ENCODE results near the gene DCDC2C. TPM values are rescaled to one million over a fixed set of nuclear protein-coding genes. Genes with fewer than 3 reads are reported as not detected.

DCDC2C gene
- total and polyA plus RNA-seq, 2 of the 4 experiments (the other 2 are of a cell fraction) = not detected

GRCh38 chr2:3793249-3793648 lies 89.9 kb downstream of the DCDC2C start:
- CTCF ChIA-PET = no interaction called here
- Histone ChIP-seq H3K79me1 (ENCODE audit: low read depth in 1 of 2, low read length in 2 of 2) (no peaks in the 10 kb centered on the region), H3K9me3 (ENCODE audit: control insufficient read depth, insufficient read depth, low read length) (0 out of 2 replicates have a peak, but pooled peaks cover 2% of the 10 kb centered on the region), H3K14ac (replicated peaks; ENCODE audit: low read depth, low read length) (no peak overlapping the region), H4K20me1 (ENCODE audit: insufficient read depth, low read length) (no peaks in the 10 kb centered on the region), H3K4me3 (ENCODE audit: insufficient read depth, low read depth, low read length) (no peak overlapping the region), H2BK5ac (ENCODE audit: low read depth, low read length, poor library complexity, severe bottlenecking) (no peak overlapping the region), H4K5ac (ENCODE audit: low read depth, low read length) (no peak overlapping the region), H3K27me3 (ENCODE audit: control insufficient read depth, insufficient read depth, low read length) (no peaks in the 10 kb centered on the region), H3K4me2 (ENCODE audit: low read depth, low read length) (no peak overlapping the region), H2AK9ac (replicated peaks; ENCODE audit: low read depth, low read length, poor library complexity) (no peak overlapping the region), H3K23ac (ENCODE audit: low read depth, low read length) (no peak overlapping the region), H3K4me1 (ENCODE audit: control insufficient read depth, insufficient read depth, low read length) (no peaks in the 10 kb centered on the region), H2AK5ac (ENCODE audit: low read depth, low read length) (no peak overlapping the region), H3K9ac (ENCODE audit: low read depth, low read length) (no peak overlapping the region), H3K9me1 (ENCODE audit: insufficient read depth, low read length) (no peaks in the 10 kb centered on the region), H2AFZ (replicated peaks; ENCODE audit: low read length, poor library complexity) (no peak overlapping the region), H3K18ac (ENCODE audit: low read depth, low read length) (no peak overlapping the region), H3K4ac (ENCODE audit: low read depth, low read length) (no peak overlapping the region), H3K56ac (ENCODE audit: extremely low read depth, insufficient read depth, low read length) (no peak overlapping the region), H4K8ac (ENCODE audit: low read depth in 2 of 2, low read length in 2 of 2) (no peak overlapping the region), H3K36me3 (ENCODE audit: control insufficient read depth, insufficient read depth, low read length) (no peaks in the 10 kb centered on the region), H2BK15ac (ENCODE audit: low read depth, low read length) (no peak overlapping the region), H2BK120ac (ENCODE audit: low read depth, low read length) (no peak overlapping the region), H2BK20ac (ENCODE audit: low read depth, low read length) (no peak overlapping the region), H4K91ac (ENCODE audit: insufficient read depth, low read depth, low read length) (no peak overlapping the region), H3K27ac (ENCODE audit: insufficient read depth, low read length) (no peak overlapping the region)
- TF ChIP-seq CHD1 (IDR thresholded peaks at IDR 0.05; ENCODE audit: low read depth, low read length) (no peak), USF2 (IDR thresholded peaks at IDR 0.05; ENCODE audit: low read depth, low read length) (no peak), CTCF (conservative IDR thresholded peaks at IDR 0.05; ENCODE audit: low read depth, low read length) (no peak), POLR2A (IDR thresholded peaks at IDR 0.05; ENCODE audit: low read depth, low read length) (no peak), RFX5 (IDR thresholded peaks at IDR 0.05; ENCODE audit: low read depth, low read length) (no peak), MAZ (IDR thresholded peaks at IDR 0.05; ENCODE audit: borderline replicate concordance, low read depth, low read length) (no peak), RAD21 (IDR thresholded peaks at IDR 0.05; ENCODE audit: low read length) (no peak), FOS (IDR thresholded peaks at IDR 0.05; ENCODE audit: low read depth, low read length) (no peak), CEBPB (IDR thresholded peaks at IDR 0.05; ENCODE audit: low read depth, low read length) (no peak), NFE2L2 (IDR thresholded peaks at IDR 0.05; ENCODE audit: low read depth, low read length) (no peak), RCOR1 (IDR thresholded peaks at IDR 0.05; ENCODE audit: insufficient replicate concordance, low read length) (no peak), ELK1 (IDR thresholded peaks at IDR 0.05; ENCODE audit: borderline replicate concordance, low read depth, low read length) (no peak)
- no peak for DNase-seq
- intact Hi-C loops (cut with micrococcal nuclease) = no loop called here
- dilution Hi-C loops (cut with HindIII; ENCODE audit: low sequenced_read_pairs, unreplicated experiment) = no loop called here
- no peak for ATAC-seq (ENCODE audit: low read depth)
- in situ Hi-C loops (cut with MboI; ENCODE audit: low sequenced_read_pairs) = no loop called here
- POLR2A ChIA-PET (ENCODE audit: unreplicated experiment) = no interaction called here
- 76% methylated on average over 5 of the region's 5 CpGs; no CpG with 5 or more reads in 1 of the 2 experiments for WGBS, 2 experiments (ENCODE audit: extremely low coverage in 2 of 2, insufficient read length in 1 of 2)
- BruUV-seq (replicated peaks) = no TSS peak
